Nephron (organoid): ENCODE measurements around the gene VAMP1.

Experiments used
- H3K27ac Mint-ChIP-seq, 3 experiments: 2 replicates each; pipeline ENCODE4 v1.8.0; 2020; ENCODE audit warnings: mixed read lengths in 3 of 3, mild to moderate bottlenecking in 2 of 3, moderate library complexity in 1 of 3
- H3K27me3 Mint-ChIP-seq: 2 replicates; pipeline ENCODE4 v1.8.0; 2021; ENCODE audit warnings: low read depth, mild to moderate bottlenecking, moderate library complexity, mixed read lengths
- H3K36me3 Mint-ChIP-seq: 2 replicates; pipeline ENCODE4 v1.8.0; 2020; ENCODE audit warnings: low read depth, mixed read lengths
- H3K4me1 Mint-ChIP-seq: 2 replicates; pipeline ENCODE4 v1.8.0; 2020; ENCODE audit warnings: mixed read lengths
- H3K4me3 Mint-ChIP-seq, 3 experiments: 2 replicates each; pipeline ENCODE4 v1.8.0; 2020; ENCODE audit warnings: mild to moderate bottlenecking in 3 of 3, mixed read lengths in 3 of 3, moderate library complexity in 2 of 3
- H3K9me3 Mint-ChIP-seq: 2 replicates; pipeline ENCODE4 v1.8.0; 2020; ENCODE audit warnings: mixed read lengths
- CTCF ChIP-seq, 3 experiments: fragments of 200-600 bp; sonication (generic); IDR thresholded peaks; one replicate each; pipeline ENCODE4 v1.5.0; 2021; ENCODE audit warnings: antibody characterized with exemption in 3 of 3; ENCODE audit not compliant: unreplicated experiment in 3 of 3

VAMP1 gene

GRCh38 chr12:6444704-6445688 is 25.5 kb downstream of the VAMP1 start, which contains the start of gene CD27:
TSS of gene CD27 (plus strand) at chr12:6444955. CDS start at chr12:6445096, 141 bp downstream.
- H3K36me3 Mint-ChIP-seq, result no peaks in the 10 kb centered on the region
- H3K4me1 Mint-ChIP-seq, result peaks cover 2% of the 10 kb centered on the region
- peak within 1 kb of the TSS in 1 of 3 experiments; percentile 63 for H3K27ac Mint-ChIP-seq
- H3K27me3 Mint-ChIP-seq, result no peaks in the 10 kb centered on the region
- no peak within 1 kb of the TSS for H3K4me3 Mint-ChIP-seq
- TF ChIP-seq CTCF (IDR thresholded peaks at IDR 0.05; ENCODE audit: unreplicated experiment in 3 of 3), result no peak
- no peaks in the 10 kb centered on the region for H3K9me3 Mint-ChIP-seq

- TF ChIP-seq CTCF (IDR thresholded peaks at IDR 0.05; ENCODE audit: unreplicated experiment in 3 of 3), result no peak
- H3K4me1 Mint-ChIP-seq, result peaks cover 6% of the 10 kb centered on the region
- no peaks in the 10 kb centered on the region for H3K27me3 Mint-ChIP-seq
- H3K4me3 Mint-ChIP-seq, result no peak overlapping the region
- no peaks in the 10 kb centered on the region for H3K36me3 Mint-ChIP-seq
- H3K9me3 Mint-ChIP-seq, result no peaks in the 10 kb centered on the region
- no peak overlapping the region for H3K27ac Mint-ChIP-seq
Measured at GRCh38 chr12:6444031-6444430, 26.4 kb downstream of the VAMP1 start.

GRCh38 chr12:6443361-6443983 is 27.0 kb downstream of the VAMP1 start:
- Mint-ChIP-seq H3K36me3 (no peaks in the 10 kb centered on the region), H3K4me1 (peaks cover 12% of the 10 kb centered on the region), H3K27ac (no peak overlapping the region), H3K27me3 (no peaks in the 10 kb centered on the region), H3K4me3 (no peak overlapping the region), H3K9me3 (no peaks in the 10 kb centered on the region)
- no peak for TF ChIP-seq CTCF (IDR thresholded peaks at IDR 0.05; ENCODE audit: unreplicated experiment in 3 of 3)

GRCh38 chr12:6442836-6443235 is 27.6 kb downstream of the VAMP1 start:
- no peak overlapping the region for H3K27ac Mint-ChIP-seq
- no peaks in the 10 kb centered on the region for H3K27me3 Mint-ChIP-seq
- peaks cover 14% of the 10 kb centered on the region for H3K4me1 Mint-ChIP-seq
- H3K9me3 Mint-ChIP-seq, result no peaks in the 10 kb centered on the region
- H3K4me3 Mint-ChIP-seq, result no peak overlapping the region
- H3K36me3 Mint-ChIP-seq, result no peaks in the 10 kb centered on the region
- no peak for TF ChIP-seq CTCF (IDR thresholded peaks at IDR 0.05; ENCODE audit: unreplicated experiment in 3 of 3)

GRCh38 chr12:6440391-6440790 is 30.1 kb downstream of the VAMP1 start:
- H3K27me3 Mint-ChIP-seq, result no peaks in the 10 kb centered on the region
- peaks cover 14% of the 10 kb centered on the region for H3K4me1 Mint-ChIP-seq
- H3K4me3 Mint-ChIP-seq, result no peak overlapping the region
- no peaks in the 10 kb centered on the region for H3K9me3 Mint-ChIP-seq
- no peak for TF ChIP-seq CTCF (IDR thresholded peaks at IDR 0.05; ENCODE audit: unreplicated experiment in 3 of 3)
- H3K36me3 Mint-ChIP-seq, result no peaks in the 10 kb centered on the region
- H3K27ac Mint-ChIP-seq, result no peak overlapping the region
